WTC11 (cell line): ENCODE measurements around the gene LRRC1.

Experiments
- ELF4 ChIP-seq: sonication (generic); formaldehyde crosslinking; IDR thresholded peaks from 2 replicates; pipeline ENCODE4 v1.8.1; 2022; ENCODE audit warnings: low read depth, mild to moderate bottlenecking, moderate library complexity, missing genetic modification reagents
- FOXP1 ChIP-seq: sonication (generic); formaldehyde crosslinking; IDR thresholded peaks from 2 replicates; pipeline ENCODE4 v1.8.0; 2022; ENCODE audit warnings: missing genetic modification reagents, mild to moderate bottlenecking, moderate library complexity, borderline replicate concordance
- FOXP4 ChIP-seq: sonication (generic); formaldehyde crosslinking; IDR thresholded peaks from 2 replicates; pipeline ENCODE4 v1.8.0; 2022; ENCODE audit warnings: mild to moderate bottlenecking, missing genetic modification reagents
- RORB ChIP-seq: fragments of 250-450 bp; sonication (Bioruptor Pico); IDR thresholded peaks from 2 replicates; pipeline ENCODE4 v1.9.0; 2021; ENCODE audit warnings: mild to moderate bottlenecking
- TF ChIP-seq, protein P1 (sequence below): fragments of 200-600 bp; IDR thresholded peaks from 2 replicates; pipeline ENCODE4 v1.8.0; 2022; ENCODE audit warnings: antibody characterized with exemption

DNA sequence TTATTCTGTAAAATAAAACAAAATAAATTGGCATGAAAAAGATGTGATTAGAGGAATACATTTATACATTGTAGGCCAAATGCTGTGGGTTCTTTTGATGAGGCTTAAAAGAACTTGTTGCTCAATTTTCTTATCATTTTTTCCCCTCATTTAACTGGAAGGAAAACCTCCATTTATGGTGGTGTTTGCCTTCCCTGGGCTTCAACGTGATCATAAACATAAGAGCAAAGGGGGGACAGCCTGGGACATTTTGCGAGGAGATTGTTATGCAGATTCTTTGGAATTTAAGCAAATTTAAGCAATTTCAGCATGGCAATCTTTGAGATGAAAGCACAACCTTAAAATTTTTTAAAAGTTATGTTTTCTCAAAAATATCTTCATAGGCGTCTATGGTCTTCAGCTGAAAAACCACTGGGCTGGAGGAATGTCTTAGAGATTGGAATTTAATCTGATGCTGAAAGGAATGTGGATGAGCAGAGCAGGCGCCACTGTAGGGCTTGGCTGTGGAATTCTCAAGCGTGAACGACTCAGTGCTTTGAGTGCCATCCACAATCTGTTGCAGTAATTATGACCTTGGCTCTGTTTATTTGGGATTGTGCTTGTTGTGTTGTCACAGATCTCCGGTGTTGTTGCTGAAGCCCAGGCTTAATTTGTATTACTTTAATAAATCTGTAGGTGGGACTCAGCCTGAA lies 167.0 kb downstream of the LRRC1 start:
- TF ChIP-seq FOXP4 (no peak), FOXP1 (CRISPR knock-in tag) (no peak), ELF4 (CRISPR knock-in tag) (no peak), RORB (no peak)
- TF ChIP-seq, protein P1, sequence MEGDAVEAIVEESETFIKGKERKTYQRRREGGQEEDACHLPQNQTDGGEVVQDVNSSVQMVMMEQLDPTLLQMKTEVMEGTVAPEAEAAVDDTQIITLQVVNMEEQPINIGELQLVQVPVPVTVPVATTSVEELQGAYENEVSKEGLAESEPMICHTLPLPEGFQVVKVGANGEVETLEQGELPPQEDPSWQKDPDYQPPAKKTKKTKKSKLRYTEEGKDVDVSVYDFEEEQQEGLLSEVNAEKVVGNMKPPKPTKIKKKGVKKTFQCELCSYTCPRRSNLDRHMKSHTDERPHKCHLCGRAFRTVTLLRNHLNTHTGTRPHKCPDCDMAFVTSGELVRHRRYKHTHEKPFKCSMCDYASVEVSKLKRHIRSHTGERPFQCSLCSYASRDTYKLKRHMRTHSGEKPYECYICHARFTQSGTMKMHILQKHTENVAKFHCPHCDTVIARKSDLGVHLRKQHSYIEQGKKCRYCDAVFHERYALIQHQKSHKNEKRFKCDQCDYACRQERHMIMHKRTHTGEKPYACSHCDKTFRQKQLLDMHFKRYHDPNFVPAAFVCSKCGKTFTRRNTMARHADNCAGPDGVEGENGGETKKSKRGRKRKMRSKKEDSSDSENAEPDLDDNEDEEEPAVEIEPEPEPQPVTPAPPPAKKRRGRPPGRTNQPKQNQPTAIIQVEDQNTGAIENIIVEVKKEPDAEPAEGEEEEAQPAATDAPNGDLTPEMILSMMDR: no peak
